Skin of body (tissue), 2 donors: ENCODE measurements around the gene MRPL28. TPM values are rescaled to one million over a fixed set of nuclear protein-coding genes. Genes with fewer than 3 reads are reported as not detected.
"Not testable (repeated sequence)": the region's sequence is repeated elsewhere in the genome, so short reads cannot be mapped to it uniquely, and the experiment has no call there.

Source experiments
- DNase-seq: peaks from one replicate; lab custom pipeline; 2025; lab: John Stamatoyannopoulos, UW
- total RNA-seq: library from RNA; depleted of rRNA; stranded (reverse); fragments of >200 nt; gene quantifications from one replicate; pipeline ENCODE4 v1.2.3, GENCODE V29; 2014

Gene MRPL28
- total RNA-seq, 1 donor from 2014 or later = 20.9 TPM

DNA sequence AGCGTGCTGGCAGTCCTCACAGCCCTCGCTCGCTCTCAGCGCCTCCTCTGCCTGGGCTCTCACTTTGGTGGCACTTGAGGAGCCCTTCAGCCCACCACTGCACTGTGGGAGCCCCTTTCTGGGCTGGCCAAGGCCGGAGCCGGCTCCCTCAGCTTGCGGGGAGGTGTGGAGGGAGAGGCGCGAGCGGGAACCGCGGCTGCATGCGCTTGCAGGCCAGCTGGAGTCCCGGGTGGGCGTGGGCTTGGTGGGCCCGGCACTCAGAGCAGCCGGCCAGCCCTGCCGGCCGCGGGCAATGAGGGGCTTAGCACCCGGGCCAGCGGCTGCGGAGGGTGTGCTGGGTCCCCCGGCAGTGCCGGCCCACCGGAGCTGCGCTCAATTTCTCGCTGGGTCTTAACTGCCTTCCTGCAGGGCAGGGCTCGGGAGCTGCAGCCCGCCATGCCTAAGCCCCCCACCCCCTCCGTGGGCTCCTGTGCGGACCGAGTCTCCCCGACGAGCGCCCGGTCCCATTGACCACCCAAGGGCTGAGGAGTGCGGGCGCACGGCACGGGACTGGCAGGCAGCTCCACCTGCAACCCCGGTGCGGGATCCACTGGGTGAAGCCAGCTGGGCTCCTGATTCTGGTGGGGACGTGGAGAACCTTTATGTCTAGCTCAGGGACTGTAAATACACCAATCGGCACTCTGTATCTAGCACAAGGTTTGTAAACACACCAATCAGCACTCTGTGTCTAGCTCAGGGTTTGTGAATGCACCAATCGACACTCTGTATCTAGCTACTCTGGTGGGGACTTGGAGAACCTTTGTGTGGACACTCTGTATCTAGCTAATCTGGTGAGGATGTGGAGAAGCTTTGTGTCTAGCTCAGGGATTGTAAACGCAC is 29.0 kb downstream of the MRPL28 start:
- DNase-seq = not testable (repeated sequence)

GRCh38 chr16:340370-341091 is 29.8 kb downstream of the MRPL28 start:
- no peak for DNase-seq

GRCh38 chr16:339680-340079 is 30.7 kb downstream of the MRPL28 start:
- DNase-seq = no peak

GRCh38 chr16:337975-338575 is 32.3 kb downstream of the MRPL28 start:
- no peak for DNase-seq

DNA sequence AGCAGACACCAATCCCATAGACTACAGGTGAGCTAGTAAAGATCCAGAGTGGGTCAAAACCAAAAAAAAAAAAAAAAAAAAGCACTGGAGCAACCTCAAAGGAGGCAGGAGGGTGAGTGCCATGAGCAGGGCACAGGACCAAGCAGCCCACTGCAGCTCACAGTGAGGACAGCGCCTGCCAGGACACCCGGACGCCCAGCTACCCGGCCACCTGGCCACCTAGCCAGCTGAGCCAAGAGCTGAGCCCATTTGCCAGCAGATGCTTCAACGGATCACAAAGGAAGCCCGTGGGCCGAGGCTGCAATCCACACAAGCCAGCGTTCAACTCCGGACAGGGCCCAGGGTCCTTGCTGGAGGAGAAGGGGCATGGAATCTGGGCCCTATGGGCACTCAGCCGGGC is 32.9 kb downstream of the MRPL28 start:
- no peak for DNase-seq

DNA sequence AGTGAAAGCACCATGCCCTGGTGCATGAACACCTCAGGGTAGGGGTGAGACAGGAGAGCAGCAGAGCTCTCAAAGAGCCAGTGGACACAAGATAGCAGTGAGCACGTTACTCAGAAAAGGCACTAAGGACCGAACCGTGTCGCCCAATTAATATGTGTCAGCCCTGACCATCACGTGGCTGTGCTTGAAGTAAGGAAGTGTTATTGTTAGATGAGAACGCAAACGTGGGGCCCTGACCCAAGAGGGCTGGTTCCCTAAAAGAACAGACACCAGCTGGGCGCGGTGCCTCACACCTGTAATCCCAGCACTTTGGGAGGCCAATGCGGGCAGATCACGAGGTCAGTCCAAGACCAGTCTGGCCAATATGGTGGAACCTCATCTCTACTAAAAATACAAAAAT is 34.1 kb downstream of the MRPL28 start:
- DNase-seq = no peak

DNA sequence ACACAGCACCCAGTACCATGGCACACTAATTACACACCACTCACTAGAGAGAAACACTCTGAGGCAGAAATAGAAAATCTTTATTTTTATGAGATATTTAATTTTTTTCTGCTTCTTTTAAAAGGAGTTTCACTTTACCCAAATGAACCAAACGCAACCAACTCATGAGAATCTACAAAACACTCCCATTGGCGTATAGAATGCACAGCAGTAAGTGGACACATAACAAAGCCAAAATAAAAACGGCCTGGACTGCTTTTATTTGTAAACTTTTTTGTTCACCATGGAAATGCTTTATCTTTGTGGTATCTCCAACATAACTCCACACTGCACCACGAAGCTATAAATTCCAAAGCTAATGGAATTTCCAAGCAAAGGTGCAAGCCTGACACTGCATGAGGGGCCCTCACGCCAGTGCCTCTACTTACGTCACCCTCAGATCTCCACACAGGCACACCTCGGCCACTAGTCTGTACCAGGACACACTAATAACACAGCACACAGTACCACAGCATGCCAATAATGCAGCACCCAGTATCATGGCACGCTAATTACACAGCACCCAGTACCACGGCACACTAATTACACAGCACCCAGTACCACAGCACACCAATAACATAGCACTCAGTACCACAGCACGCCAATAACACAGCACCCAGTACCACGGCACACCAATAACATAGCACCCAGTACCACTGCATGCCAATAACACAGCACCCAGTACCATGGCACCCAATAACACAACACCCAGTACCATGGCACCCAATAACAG is 35.3 kb downstream of the MRPL28 start:
- not testable (repeated sequence) for DNase-seq

- DNase-seq = not testable (repeated sequence)
Measured at GRCh38 chr16:334164-334832, 36.0 kb downstream of the MRPL28 start.

DNA sequence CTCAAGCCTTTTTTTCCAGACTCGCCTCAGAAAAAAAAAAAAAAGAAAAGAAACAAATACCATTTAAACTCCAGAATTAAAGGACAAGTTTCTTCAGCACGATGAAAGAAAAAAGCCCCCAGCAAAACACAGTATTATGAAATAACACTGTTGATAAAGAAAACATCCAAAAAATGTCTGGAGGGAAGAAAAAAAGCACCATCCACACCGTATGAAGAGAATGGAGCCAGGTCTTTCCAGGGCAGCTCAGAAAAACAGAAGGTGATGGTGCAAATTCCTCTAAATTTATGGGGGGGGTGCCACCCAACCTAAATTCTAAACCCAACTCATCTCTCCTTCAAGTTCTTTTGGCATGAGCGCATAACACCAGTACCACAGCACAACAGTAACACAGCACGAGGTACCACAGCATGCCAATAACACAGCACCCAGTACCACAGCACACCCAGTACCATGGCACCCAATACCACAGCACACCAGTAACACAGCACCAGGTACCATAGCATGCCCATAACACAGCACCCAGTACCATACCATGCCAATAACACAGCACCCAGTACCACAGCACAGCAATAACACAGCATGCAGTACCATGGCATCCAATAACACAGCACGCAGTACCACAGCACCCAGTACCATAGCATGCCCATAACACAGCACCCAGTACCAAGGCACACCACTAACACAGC is 36.8 kb downstream of the MRPL28 start:
- no peak for DNase-seq

DNA sequence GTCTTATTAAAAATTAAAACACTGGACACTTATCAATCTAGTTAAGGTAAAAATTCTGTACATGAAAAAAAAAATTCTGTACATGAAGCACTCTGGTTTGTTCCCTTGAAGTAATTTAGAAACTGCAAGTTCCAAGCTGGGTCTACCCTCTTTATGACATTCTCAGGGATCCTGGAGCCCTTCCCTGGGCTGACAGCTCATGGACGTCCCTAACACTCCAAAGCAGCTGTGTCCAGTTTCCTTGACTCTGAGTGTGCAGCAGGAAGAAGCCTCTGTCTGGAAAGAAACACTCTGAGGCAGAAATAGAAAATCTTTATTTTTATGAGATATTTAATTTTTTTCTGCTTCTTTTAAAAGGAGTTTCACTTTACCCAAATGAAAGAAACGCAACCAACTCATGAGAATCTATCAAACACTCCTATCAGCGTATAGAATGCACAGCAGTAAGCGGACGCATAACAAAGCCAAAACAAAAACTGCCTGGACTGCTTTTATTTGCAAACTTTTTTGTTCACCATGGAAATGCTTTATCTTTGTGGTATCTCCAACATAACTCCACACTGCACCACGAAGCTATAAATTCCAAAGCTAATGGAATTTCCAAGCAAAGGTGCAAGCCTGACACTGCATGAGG is 39.0 kb downstream of the MRPL28 start:
- not testable (repeated sequence) for DNase-seq

DNA sequence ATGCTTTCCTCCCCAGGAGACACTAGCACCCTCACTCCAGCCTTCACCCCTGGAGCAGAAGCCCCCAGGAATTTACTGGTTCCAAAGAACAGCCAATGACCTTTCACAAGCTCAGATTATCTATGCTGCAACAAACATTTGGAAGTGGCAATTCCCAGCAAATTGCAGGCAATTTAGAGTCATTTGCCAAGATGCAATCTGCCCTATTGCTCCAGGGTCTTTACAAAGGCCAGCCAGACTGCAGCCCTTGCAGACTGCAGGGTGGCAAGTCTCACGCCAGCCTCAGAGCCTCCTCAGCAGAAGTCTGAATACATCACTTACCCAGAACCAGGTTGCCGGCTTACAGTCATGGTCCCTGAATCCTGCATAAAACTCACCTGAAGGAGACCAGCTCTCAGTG is 39.6 kb downstream of the MRPL28 start:
- no peak for DNase-seq

GRCh38 chr16:325375-326145 is 44.8 kb downstream of the MRPL28 start:
- no peak for DNase-seq

DNA sequence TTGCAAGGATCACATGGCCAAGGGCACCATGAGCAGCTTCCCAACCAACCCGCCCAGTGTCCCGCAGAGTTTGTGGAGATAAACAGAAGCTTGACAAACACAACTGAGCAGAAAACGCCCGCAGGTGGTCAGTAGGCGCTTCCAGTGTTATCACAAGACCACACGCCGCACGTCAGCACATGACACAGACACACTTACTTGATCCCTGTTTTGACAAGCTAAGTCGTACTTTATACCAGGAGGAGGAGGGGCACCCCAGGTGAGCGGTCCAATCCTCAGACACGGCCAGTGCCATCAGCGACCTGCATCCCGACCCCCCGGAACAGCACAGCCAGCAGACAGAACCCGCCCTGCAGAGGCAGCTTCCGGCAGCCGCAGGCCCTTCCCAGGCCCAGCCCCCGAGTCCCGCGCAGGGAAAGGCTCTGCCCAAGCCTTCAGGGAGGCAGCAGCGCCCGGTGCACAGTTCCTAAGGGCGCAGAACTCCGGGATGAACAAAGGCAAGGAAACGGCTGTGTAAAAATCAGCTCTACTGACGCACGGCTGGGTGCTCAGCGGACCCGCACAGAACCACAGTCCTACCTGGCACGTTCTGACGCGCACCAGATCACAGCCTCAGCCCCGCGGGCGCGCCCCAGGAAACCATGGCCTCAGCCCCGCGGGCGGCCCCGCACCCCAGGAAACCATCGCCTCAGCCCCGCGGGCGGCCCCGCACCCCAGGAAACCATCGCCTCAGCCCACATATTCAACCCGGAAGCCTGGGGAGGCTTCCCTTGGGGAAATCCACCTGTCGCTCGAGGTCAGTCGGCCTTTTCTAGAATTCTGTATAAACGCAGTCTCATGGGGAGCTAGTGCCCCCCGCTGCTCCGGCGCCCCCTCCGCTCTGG is 45.6 kb downstream of the MRPL28 start:
- no peak for DNase-seq

DNA sequence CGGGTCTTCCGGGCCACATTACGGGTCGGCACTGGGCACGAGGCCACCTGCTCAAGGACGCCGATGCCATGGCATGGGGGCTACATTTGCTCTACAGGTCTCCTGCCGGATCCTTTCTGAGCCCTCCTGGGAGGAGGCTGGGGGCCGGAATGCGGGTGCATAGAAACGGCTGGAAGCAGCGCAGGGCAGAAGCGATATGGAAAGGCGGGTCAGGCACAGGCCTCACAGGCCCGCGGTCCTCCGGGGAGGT is 46.2 kb downstream of the MRPL28 start:
- DNase-seq = no peak

- DNase-seq = no peak
Measured at GRCh38 chr16:322476-323143, 47.7 kb downstream of the MRPL28 start.

- DNase-seq = no peak
Measured at GRCh38 chr16:321532-321931, 48.8 kb downstream of the MRPL28 start.

- no peak for DNase-seq
Measured at GRCh38 chr16:320206-320605, 50.1 kb downstream of the MRPL28 start.

DNA sequence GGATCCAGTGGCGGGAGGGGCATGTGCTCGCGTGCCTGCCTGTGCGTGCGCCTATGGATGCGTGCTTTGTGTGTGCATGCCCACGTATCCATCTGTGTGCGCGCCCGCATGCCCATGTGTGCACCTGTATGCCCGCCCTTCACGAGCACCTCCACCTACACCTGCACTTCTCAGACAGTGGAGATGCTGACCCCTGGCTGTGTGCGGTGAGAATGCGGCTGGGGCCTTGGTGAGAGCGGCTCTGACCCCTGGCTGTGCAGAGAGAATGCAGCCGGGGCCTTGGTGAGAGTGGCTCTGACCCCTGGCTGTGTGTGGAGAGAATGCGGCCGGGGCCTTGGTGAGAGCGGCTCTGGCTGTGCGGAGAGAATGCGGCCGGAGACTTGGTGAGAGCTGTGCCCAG is 51.7 kb downstream of the MRPL28 start:
- no peak for DNase-seq
